Muscle of arm (tissue), 12 donors: ENCODE results near the gene PLA2G4E. TPM values are rescaled to one million over a fixed set of nuclear protein-coding genes. Genes with fewer than 3 reads are reported as not detected.
A peak's percentile ranks its signal among the peaks of the same experiment; 100 is the strongest.

ENCODE experiments used
- DNase-seq: peaks from one replicate; pipeline ENCODE4 v3.0.0-alpha.2; 2013
- polyA plus RNA-seq, 12 donors: library from polyadenylated mRNA; unstranded; fragments of 120-200 nt; gene quantifications; one replicate each; pipeline ENCODE4 v1.2.1, GENCODE V29; 2013; ENCODE audit not compliant: insufficient read length in 12 of 12

PLA2G4E gene
- polyA plus RNA-seq, 12 donors = 0.68 to 3.5 (median 1.6) TPM; not detected in 2

- no peak for DNase-seq
These were observed 43.0 kb downstream of the PLA2G4E start for GRCh38 chr15:41977757-41978383.

GRCh38 chr15:41975669-41976068 is 45.2 kb downstream of the PLA2G4E start:
- no peak for DNase-seq

GRCh38 chr15:41974041-41974440 is 46.8 kb downstream of the PLA2G4E start:
- DNase-seq = no peak

GRCh38 chr15:41972253-41973242 is 48.3 kb downstream of the PLA2G4E start, which contains the start of gene EHD4:
EHD4 (minus strand) TSS chr15:41972557; CDS start chr15:41972494, 63 bp downstream.
- DNase-seq = peak; percentile 95

DNA sequence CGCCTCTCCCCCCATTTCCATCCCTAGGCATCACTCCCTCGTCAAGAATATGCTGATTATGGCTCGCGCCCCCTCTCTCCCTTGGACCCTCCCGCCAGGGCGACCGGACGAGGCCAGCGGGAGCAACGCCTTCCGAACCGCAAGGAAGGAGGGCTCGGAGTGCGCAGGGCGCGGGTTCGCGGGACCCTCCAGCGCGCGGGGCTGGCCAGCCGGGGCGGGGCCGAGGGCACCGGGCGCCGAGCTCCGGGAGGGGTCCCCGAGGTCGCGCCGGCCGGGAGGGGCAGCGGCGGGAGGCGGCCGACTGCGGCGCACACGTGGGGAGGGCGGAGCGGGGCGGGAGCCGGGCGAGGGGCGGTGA is 49.0 kb downstream of the PLA2G4E start:
- no peak for DNase-seq

- peak; percentile 56 for DNase-seq
These were observed 49.5 kb downstream of the PLA2G4E start for GRCh38 chr15:41971089-41971894.

- no peak for DNase-seq
These were observed 50.4 kb downstream of the PLA2G4E start for GRCh38 chr15:41970456-41970855.

DNA sequence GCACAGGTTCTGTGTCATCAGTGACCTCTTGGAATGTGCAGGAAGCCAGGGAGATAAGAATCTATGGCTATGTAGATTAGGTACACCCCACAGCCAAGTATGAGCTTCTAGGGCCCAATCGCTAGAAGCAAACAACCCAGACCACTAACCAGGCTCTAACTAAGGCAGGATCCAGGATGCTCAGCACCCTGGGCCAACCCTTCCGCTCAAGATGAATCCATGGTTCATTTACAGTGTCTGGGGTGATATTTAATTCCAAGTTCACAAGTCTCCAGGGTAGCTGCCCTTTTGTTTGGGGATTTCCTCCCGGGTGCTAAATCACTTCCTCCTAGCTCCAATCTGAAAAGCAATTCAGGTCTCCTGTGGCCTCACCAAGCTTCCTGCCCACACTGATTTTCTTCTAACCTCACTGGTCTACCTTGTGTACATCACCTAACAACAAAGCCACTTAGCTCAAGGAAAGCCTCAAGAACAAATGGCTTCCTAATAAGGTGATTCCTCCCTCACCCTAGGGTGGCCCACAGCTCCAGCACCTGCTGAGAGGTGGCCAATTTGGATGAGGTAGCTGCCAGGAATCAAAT is 50.9 kb downstream of the PLA2G4E start:
- DNase-seq = no peak

- DNase-seq = no peak
These were observed 52.1 kb downstream of the PLA2G4E start for GRCh38 chr15:41968701-41969100.

- no peak for DNase-seq
These were observed 53.2 kb downstream of the PLA2G4E start for GRCh38 chr15:41967506-41968206.

DNA sequence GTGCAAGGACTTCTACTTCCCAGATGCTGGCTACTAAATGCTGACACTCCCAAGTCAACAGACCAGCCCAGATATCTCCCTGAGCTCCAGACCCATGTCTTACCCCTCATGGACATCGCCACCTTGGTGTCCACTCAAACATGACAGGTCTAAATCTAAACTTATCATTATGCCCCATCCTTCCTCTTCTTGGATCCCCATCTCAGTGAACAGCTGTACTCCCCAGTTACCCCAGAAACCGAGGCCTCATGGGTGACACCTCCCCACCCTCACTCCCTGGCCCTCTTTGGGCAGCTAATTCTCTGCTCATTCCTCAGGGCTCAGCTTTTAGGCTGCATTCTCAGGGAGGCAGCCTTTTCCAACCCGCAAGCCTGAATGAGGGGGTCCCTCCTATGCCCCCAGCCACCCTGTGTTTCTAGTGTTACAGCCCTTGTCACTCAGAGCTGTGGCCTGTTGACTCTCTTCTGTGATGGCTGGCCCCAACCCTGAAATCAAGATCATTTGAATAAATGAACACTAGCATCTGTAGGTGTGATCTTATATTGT is 53.8 kb downstream of the PLA2G4E start:
- DNase-seq = no peak

DNA sequence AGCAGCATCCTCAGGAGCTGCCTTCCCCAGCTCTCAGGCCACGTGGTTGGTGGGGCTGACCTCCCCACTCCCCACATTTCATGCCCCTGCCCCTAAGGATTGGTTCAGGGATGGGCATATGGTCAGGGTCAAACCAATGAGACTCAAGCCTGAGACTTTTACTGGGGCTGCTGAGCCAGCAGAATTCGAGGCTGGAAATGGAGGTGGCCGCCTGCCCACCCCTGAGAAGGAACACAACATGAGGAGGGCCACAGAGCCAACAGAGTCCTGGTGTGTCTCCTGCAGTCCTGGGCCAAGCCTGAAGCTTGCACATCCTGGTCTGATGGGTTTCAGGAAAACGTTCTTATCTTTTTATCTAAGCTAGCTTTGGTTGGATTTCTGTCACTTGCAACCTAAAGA is 54.4 kb downstream of the PLA2G4E start:
- DNase-seq = no peak

GRCh38 chr15:41965441-41966413 is 55.1 kb downstream of the PLA2G4E start:
- no peak for DNase-seq

DNA sequence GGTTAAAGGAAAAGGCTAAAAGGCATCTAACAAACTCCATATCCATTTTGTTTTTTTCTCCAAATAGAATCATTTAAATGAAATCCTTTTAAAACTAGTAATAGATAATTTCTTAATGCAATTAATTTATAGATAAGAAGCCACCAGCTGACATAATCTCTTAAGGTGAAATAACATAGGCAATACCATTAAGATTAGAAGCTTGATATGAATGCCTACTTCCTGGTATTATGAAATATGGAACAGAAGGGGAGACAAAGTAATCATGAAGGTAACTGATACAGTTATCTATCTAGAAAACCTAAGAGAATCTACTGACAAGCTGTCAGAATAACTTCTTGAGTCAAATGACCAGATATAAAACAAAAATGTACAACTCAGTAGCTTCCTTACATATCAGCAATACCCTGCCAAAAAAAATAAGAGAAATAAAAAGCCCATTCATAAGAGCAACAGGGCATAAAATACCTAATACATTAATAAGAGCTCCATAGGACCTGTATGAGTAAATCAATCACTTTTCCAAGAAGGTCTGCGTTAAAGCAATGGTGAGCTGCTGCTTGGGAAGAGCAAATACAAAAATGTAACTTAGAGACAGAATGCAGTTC is 59.1 kb downstream of the PLA2G4E start:
- no peak for DNase-seq

- no peak for DNase-seq
These were observed 59.8 kb downstream of the PLA2G4E start for GRCh38 chr15:41961001-41961518.

GRCh38 chr15:41958002-41958420 is 62.8 kb downstream of the PLA2G4E start:
- DNase-seq = no peak

GRCh38 chr15:41957021-41957897 is 63.6 kb downstream of the PLA2G4E start:
- DNase-seq = no peak
